Measurements from ENCODE around the gene PHKA1. TPM values are rescaled to one million over a fixed set of nuclear protein-coding genes. Genes with fewer than 3 reads are reported as not detected.
A peak's percentile ranks its signal among the peaks of the same experiment; 100 is the strongest.

Gene PHKA1
- total and polyA plus RNA-seq, 2 donors (not counting 1 experiment from before 2014, with no cell fraction given) = 0.07 to 0.20 TPM

- TF ChIP-seq CTCF (IDR thresholded peaks at IDR 0.05) (no peak), EZH2 (IDR thresholded peaks at IDR 0.05; ENCODE audit: borderline replicate concordance, insufficient read depth, low read depth, low read length, poor library complexity, severe bottlenecking) (no peak)
- intact Hi-C loops (cut with micrococcal nuclease) = loop anchor here (2.0 to 5.0 kb wide), 2 partner anchors 296 to 990 kb away; partner anchors contain the start of genes CHIC1 and RPS4X
- Histone ChIP-seq H3K4me3 (ENCODE audit: control extremely low read depth in 1 of 5, extremely low read depth in 1 of 5, insufficient read depth in 1 of 5, low read depth in 2 of 5, low read length in 4 of 5) (peak within 1 kb of the TSS; percentile 65 to 84 (median 82)), H4K20me1 (ENCODE audit: control insufficient read depth, insufficient read depth, low read length, poor library complexity, severe bottlenecking) (no peaks in the 10 kb centered on the region), H3K9ac (ENCODE audit: low read length) (peak within 1 kb of the TSS; percentile 77), H2AFZ (ENCODE audit: insufficient read depth, low read depth, low read length, poor library complexity, severe bottlenecking) (peak within 1 kb of the TSS; percentile 83), H3K79me2 (ENCODE audit: control insufficient read depth, insufficient read depth, low read length) (peaks cover 7% of the 10 kb centered on the region), H3K4me1 (ENCODE audit: control insufficient read depth in 2 of 2, insufficient read depth in 2 of 2, low read length in 2 of 2) (peaks cover 0 to 6% of the 10 kb centered on the region in 2 donors), H3K4me2 (replicated peaks; ENCODE audit: low read depth, low read length, poor library complexity, severe bottlenecking) (peak within 1 kb of the TSS; percentile 52), H3K27ac (ENCODE audit: low read length in 2 of 2) (peak within 1 kb of the TSS; percentile 50 to 75), H3K27me3 (replicated peaks in 1 of 4; ENCODE audit: control extremely low read depth in 1 of 4, control insufficient read depth in 3 of 4, insufficient read depth in 4 of 4, low read length in 3 of 4) (no peaks in the 10 kb centered on the region), H3K9me3 (ENCODE audit: control extremely low read depth in 1 of 3, control insufficient read depth in 2 of 3, insufficient read depth in 1 of 3, low read length in 2 of 3) (no peaks in the 10 kb centered on the region), H3K36me3 (replicated peaks in 1 of 2; ENCODE audit: control extremely low read depth in 1 of 2, control insufficient read depth in 1 of 2, extremely low read depth in 1 of 2, insufficient read depth in 2 of 2, low read length in 1 of 2) (peaks cover 0 to 6% of the 10 kb centered on the region in 2 experiments)
- ATAC-seq (ENCODE audit: low read depth) (peak; percentile 86), DNase-seq (peak; percentile 71)
- Mint-ChIP-seq H3K4me1 (peaks cover 12% of the 10 kb centered on the region), H3K27ac (peak within 1 kb of the TSS; percentile 93), H3K9me3 (ENCODE audit: insufficient read depth) (no peaks in the 10 kb centered on the region), H3K4me3 (peak within 1 kb of the TSS; percentile 99), H3K27me3 (peaks cover 18% of the 10 kb centered on the region)
- ChIA-PET POLR2A (no interaction called here), CTCF (interaction anchor here (0.7 to 1.4 kb wide), 2 partner anchors 17 to 28 kb away, joined by 3 to 4 read pairs; no protein-coding TSS in a partner anchor)
- WGBS (ENCODE audit: insufficient coverage) = 0% methylated on average over 19 of the region's 36 CpGs
Measured at GRCh38 chrX:72572248-72573157, 141.6 kb downstream of the PHKA1 start, which contains the start of gene HDAC8. TSS of gene HDAC8 (minus strand) at chrX:72572843. CDS start at chrX:72572761, 82 bp downstream.

GRCh38 chrX:72569786-72570185 lies 144.3 kb downstream of the PHKA1 start:
- intact Hi-C loops (cut with micrococcal nuclease) = loop anchor here (5.0 kb wide), 1 partner anchor 993 kb away; the partner anchor contains the start of gene CHIC1
- H4K20me1 ChIP-seq (ENCODE audit: control insufficient read depth, insufficient read depth, low read length, poor library complexity, severe bottlenecking) = no peaks in the 10 kb centered on the region
- ChIA-PET CTCF (no interaction called here), POLR2A (no interaction called here)
- DNase-seq (no peak), ATAC-seq (ENCODE audit: low read depth) (no peak)
- H3K27me3 ChIP-seq (replicated peaks in 1 of 4; ENCODE audit: control extremely low read depth in 1 of 4, control insufficient read depth in 3 of 4, insufficient read depth in 4 of 4, low read length in 3 of 4) = no peaks in the 10 kb centered on the region
- peaks cover 0 to 6% of the 10 kb centered on the region in 2 donors for H3K4me1 ChIP-seq (ENCODE audit: control insufficient read depth in 2 of 2, insufficient read depth in 2 of 2, low read length in 2 of 2)
- no peak overlapping the region for H3K4me2 ChIP-seq (replicated peaks; ENCODE audit: low read depth, low read length, poor library complexity, severe bottlenecking)
- no peaks in the 10 kb centered on the region for H3K9me3 ChIP-seq (ENCODE audit: control extremely low read depth in 1 of 3, control insufficient read depth in 2 of 3, insufficient read depth in 1 of 3, low read length in 2 of 3)
- peaks cover 12% of the 10 kb centered on the region for H3K4me1 Mint-ChIP-seq
- WGBS (ENCODE audit: insufficient coverage) = no CpG with 5 or more reads among the region's 2 CpGs
- no peak overlapping the region for H3K4me3 Mint-ChIP-seq
- TF ChIP-seq CTCF (IDR thresholded peaks at IDR 0.05) (no peak), EZH2 (IDR thresholded peaks at IDR 0.05; ENCODE audit: borderline replicate concordance, insufficient read depth, low read depth, low read length, poor library complexity, severe bottlenecking) (no peak)
- peaks cover 7% of the 10 kb centered on the region for H3K79me2 ChIP-seq (ENCODE audit: control insufficient read depth, insufficient read depth, low read length)
- no peak overlapping the region for H3K27ac Mint-ChIP-seq
- no peak overlapping the region for H2AFZ ChIP-seq (ENCODE audit: insufficient read depth, low read depth, low read length, poor library complexity, severe bottlenecking)
- no peak overlapping the region for H3K27ac ChIP-seq (ENCODE audit: low read length in 2 of 2)
- peaks cover 2% of the 10 kb centered on the region for H3K27me3 Mint-ChIP-seq
- H3K9ac ChIP-seq (ENCODE audit: low read length) = no peak overlapping the region
- peaks cover 0 to 16% of the 10 kb centered on the region in 2 experiments for H3K36me3 ChIP-seq (replicated peaks in 1 of 2; ENCODE audit: control extremely low read depth in 1 of 2, control insufficient read depth in 1 of 2, extremely low read depth in 1 of 2, insufficient read depth in 2 of 2, low read length in 1 of 2)
- no peaks in the 10 kb centered on the region for H3K9me3 Mint-ChIP-seq (ENCODE audit: insufficient read depth)
- H3K4me3 ChIP-seq (ENCODE audit: control extremely low read depth in 1 of 5, extremely low read depth in 1 of 5, insufficient read depth in 1 of 5, low read depth in 2 of 5, low read length in 4 of 5) = no peak overlapping the region
